HAP-1 (cell line): ENCODE measurements around the gene TULP4.
"Not testable (repeated sequence)": the region's sequence is repeated elsewhere in the genome, so short reads cannot be mapped to it uniquely, and the experiment has no call there.

Experiments used
- DNase-seq, 2 experiments: peaks; one replicate each; pipeline ENCODE4 v3.0.0-alpha.2; 2016 to 2020; ENCODE audit warnings: low spot score in 2 of 2
- H3K27me3 ChIP-seq: fragments of 250-450 bp; sonication (Bioruptor Pico); 2 replicates; pipeline ENCODE4 v1.5.1; 2020; ENCODE audit warnings: low read depth, mild to moderate bottlenecking, moderate library complexity
- H3K36me3 ChIP-seq: fragments of 250-450 bp; sonication (Bioruptor Pico); replicated peaks from 2 replicates; pipeline ENCODE4 v1.5.1; 2020; ENCODE audit warnings: mild to moderate bottlenecking
- H3K4me1 ChIP-seq: fragments of 250-450 bp; sonication (Bioruptor Pico); 2 replicates; pipeline ENCODE4 v1.5.1; 2020; ENCODE audit warnings: mild to moderate bottlenecking
- H3K4me3 ChIP-seq: fragments of 250-450 bp; sonication (Bioruptor Pico); 2 replicates; pipeline ENCODE4 v1.5.1; 2020; ENCODE audit warnings: mild to moderate bottlenecking, moderate library complexity
- H3K9me3 ChIP-seq: fragments of 250-450 bp; sonication (Bioruptor Pico); 2 replicates; pipeline ENCODE4 v1.5.1; 2020; ENCODE audit warnings: mild to moderate bottlenecking, moderate library complexity
- in situ Hi-C: fragments of 300-500 bp; cut with MboI; formaldehyde crosslinking; loops from 3 replicates; pipeline ENCODE4 v1.14.3; 2020; ENCODE audit warnings: low sequenced_read_pairs, inconsistent platforms, mixed read lengths

Gene TULP4

DNA sequence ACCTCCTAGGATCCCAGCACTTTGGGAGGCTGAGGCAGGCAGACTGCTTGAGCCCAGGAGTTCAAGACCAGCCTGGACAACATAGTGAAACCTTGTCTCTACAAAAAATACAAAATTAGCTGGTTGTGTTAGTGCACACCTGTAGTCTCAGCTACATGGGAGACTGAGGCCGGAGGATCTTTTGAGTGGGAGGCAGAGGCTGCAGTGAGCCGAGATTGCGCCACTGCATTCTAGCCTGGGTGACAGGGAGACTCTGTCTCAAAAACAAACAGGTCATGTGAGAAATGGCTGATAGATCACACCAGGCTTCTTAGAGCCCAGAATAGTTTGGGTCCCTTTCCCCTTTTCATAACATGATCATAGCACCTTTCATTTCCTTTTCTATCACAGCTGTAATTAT lies 244.8 kb downstream of the TULP4 start:
- H3K27me3 ChIP-seq, H3K36me3 ChIP-seq, in situ Hi-C loops, H3K4me1 ChIP-seq, DNase-seq, H3K9me3 ChIP-seq, H3K4me3 ChIP-seq: not testable (repeated sequence)

DNA sequence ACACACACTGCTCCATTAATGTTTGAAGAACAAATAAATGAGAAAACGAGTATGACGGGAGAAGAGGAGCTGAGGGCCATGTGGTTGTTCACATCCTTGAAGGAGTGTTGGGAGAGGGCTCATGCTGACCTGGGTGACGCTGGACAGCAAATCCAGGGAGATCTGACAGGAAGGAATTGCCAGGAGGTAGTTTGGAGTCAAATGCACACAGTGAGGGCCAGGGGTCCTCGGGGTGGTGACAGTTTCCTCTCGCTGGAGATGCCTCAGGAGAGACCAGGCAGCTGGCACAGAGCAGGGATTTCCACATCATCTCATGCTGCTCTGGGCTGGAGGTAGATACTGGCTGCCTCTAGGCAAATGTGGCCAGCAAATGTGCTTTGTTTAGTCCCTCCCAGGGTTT lies 245.7 kb downstream of the TULP4 start:
- no peak overlapping the region for H3K4me3 ChIP-seq
- peaks cover 11% of the 10 kb centered on the region for H3K4me1 ChIP-seq
- in situ Hi-C loops: no loop called here
- no peaks in the 10 kb centered on the region; the same call in 1 of the 2 replicates for H3K36me3 ChIP-seq
- no peaks in the 10 kb centered on the region for H3K9me3 ChIP-seq
- no peak for DNase-seq
- H3K27me3 ChIP-seq: no peaks in the 10 kb centered on the region

DNA sequence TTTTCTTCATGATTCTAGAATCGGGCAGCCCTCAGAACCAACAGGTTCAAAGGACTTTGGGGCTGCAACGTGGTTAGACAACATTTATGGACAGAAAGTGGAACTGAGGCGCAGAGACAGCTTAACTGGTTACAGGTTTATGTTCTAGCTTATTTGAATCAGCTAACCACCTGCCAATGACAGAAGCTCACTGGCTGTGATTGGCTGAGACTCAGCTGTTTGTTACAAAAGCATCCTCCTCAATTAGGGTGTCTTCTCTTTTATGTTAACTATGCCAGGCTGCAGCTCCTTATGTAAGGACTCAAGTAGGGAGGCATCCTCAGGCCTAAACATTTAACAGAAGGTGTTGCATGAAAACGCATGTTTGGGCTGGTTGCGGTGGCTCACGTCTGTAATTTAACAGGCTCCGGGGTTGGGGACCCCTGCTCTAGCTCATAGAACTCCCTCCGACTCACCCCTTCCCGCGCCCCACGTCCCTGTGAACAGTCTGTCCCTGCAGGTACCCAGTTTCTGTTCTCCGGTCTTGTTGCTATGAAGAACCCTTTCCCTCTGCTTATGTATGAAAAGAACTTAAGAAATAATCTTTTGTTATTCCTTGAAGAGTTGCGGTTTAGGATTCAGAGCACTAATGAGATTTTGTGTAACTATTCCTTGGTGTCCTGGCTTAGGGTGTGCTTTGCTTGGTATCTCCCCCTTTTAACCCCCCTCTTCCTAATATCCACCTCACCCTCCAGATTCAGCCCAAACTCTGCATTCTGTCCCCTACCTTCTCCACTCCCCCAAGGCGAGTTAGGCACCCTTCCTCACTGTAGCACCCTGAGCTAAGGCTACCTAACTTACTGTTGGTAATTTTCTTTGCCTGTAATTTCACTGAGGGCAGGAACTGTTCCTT lies 246.4 kb downstream of the TULP4 start:
- in situ Hi-C loops: no loop called here
- Histone ChIP-seq H3K4me3 (no peak overlapping the region), H3K9me3 (no peaks in the 10 kb centered on the region), H3K4me1 (peaks cover 11% of the 10 kb centered on the region), H3K27me3 (no peaks in the 10 kb centered on the region), H3K36me3 (no peaks in the 10 kb centered on the region; the same call in 1 of the 2 replicates)
- no peak for DNase-seq

DNA sequence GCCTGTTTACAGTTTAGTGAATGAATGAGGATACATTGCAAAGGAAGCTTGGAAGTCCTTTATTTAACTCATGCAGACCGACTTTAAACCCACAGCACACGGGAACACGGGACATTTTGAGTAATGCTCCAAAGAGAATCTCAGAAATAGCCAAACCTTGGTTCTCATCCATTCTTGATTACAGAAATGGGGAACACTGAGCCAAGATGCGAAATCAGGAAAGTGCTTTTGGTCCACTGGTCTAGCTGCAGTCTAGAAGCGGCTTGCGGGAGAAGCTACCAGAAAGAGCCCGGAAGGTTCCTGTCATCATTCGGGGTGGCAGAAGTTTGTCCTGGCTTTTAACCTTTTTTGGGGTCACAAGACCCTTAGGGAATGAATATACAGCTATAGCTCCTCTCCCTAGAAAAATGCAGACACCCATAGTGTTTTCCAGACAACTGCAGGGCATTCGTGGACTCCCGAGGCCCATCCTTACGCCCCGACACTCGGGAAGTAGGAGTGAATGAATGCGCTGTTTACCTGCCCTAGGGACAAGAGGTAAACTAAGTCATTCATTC lies 247.2 kb downstream of the TULP4 start:
- Histone ChIP-seq H3K27me3 (no peaks in the 10 kb centered on the region), H3K4me3 (peak overlapping the region; percentile 77), H3K9me3 (no peaks in the 10 kb centered on the region), H3K4me1 (peaks cover 11% of the 10 kb centered on the region), H3K36me3 (no peaks in the 10 kb centered on the region; the same call in 1 of the 2 replicates)
- DNase-seq: no peak
- in situ Hi-C loops: no loop called here

DNA sequence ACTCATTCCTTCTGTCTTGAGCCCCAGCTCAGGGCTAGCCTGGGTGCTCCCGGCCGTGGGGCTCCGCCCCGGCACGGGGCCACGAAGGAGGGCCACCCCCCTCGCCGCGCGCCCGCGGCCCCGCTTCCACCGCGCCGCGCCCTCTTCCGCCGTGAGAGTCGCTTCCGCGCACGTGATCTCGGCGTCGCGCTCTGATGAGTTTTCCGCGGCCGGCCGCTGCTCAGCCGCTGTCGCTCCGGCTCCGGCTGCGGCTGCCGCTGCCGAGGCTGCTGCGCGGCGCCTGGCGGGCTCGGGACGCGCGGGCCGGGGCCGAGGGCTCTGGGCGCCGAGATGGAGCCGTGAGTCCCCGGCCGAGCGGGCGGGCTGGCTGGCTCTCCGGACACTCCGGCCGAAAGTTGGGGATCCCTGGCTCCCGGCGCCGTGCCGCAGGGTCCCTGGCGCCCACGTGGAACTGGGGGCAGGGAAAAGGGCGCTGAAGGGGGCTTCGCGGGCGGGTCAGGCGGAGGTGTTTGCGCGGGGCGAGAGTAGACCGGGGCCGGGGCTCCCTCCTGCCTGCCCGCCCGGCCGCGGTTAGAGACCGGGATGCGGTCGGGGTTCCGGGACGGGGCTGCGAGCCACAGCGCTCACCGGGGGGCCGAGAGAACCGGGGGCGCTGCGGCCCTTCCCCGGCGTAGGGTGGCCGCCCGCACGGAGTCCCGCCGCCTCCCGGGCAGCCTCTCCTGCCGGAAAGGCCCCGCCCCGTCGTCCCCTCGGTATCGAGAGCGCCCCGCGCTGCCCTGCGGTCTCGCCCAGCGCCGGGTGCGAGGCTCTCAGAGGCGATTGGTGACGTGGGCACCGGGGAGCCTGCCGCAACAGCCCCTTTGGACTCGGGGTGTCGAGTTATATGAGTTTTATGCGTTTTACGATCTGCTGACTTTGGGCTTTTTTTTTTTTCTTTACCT lies 247.9 kb downstream of the TULP4 start, which contains the start of gene TMEM181:
Gene TMEM181, plus strand, starts transcription at position 197 of the 941 bp plus-strand sequence. Its CDS starts 134 bp downstream, at position 331.
- in situ Hi-C loops: no loop called here
- peak; percentile 74 to 88 for DNase-seq

DNA sequence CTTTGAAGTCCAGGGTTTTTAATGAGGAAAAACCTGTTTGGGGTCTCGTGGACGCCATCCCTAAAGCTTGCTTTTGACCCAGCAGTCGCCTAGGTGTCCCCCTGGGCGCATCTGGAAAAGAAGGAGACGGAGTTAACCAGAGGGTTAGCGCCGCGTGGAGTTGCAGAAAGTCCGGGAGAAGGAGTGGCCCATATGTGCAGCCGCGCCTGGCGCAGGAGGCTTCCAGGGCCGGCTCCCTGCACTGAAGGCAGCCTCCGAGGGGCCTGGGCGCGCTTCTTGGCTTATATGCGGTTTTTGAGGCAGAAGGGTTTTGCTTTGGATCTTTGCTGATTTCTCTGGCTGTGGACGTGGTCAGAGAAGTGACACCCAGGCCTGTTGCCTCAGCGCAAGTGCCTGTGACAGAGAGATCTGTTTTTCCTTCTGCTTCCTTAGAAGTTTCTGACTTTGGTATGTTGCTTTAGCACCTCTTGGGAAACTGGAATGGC lies 248.6 kb downstream of the TULP4 start:
- peak; percentile 36 to 49 for DNase-seq
- H3K4me3 ChIP-seq: peak overlapping the region; percentile 77
- in situ Hi-C loops: no loop called here

More for the DNA sequence above, 247.9 kb downstream of the TULP4 start, which contains the start of gene TMEM181:
- no peaks in the 10 kb centered on the region for H3K9me3 ChIP-seq
- no peaks in the 10 kb centered on the region; the same call in 1 of the 2 replicates for H3K36me3 ChIP-seq
- peak within 1 kb of the TSS; percentile 77 for H3K4me3 ChIP-seq
- H3K4me1 ChIP-seq: peaks cover 11% of the 10 kb centered on the region
- no peaks in the 10 kb centered on the region for H3K27me3 ChIP-seq

More for the DNA sequence above, 248.6 kb downstream of the TULP4 start:
- Histone ChIP-seq H3K36me3 (no peaks in the 10 kb centered on the region; the same call in 1 of the 2 replicates), H3K4me1 (peaks cover 11% of the 10 kb centered on the region), H3K9me3 (no peaks in the 10 kb centered on the region), H3K27me3 (no peaks in the 10 kb centered on the region)
